Smooth muscle cell of the brain vasculature (primary cell): Measurements from ENCODE around the gene SRGAP2B.
"Not testable (repeated sequence)": the region's sequence is repeated elsewhere in the genome, so short reads cannot be mapped to it uniquely, and the experiment has no call there.

Experiments used
- DNase-seq: peaks from one replicate; pipeline ENCODE4 v3.0.0-alpha.2; 2012; ENCODE audit warnings: low read depth, low spot score

SRGAP2B gene

GRCh38 chr1:145095284-145096057, at the start of gene SRGAP2B, which contains the start of gene FAM72D:
TSS of gene SRGAP2B (minus strand) at chr1:145095328. CDS start at chr1:145092901, 2,427 bp downstream.
TSS of gene FAM72D (plus strand) at chr1:145095974. CDS start at chr1:145096848, 874 bp downstream.
- DNase-seq = not testable (repeated sequence)

GRCh38 chr1:145144264-145144913, 49.3 kb upstream of the SRGAP2B start:
- not testable (repeated sequence) for DNase-seq

- DNase-seq = not testable (repeated sequence)
These were observed 45.4 kb upstream of the SRGAP2B start for GRCh38 chr1:145140549-145140948.

GRCh38 chr1:145134476-145134875, 39.3 kb upstream of the SRGAP2B start:
- DNase-seq = not testable (repeated sequence)

GRCh38 chr1:145128697-145129469, 33.8 kb upstream of the SRGAP2B start:
- not testable (repeated sequence) for DNase-seq

- not testable (repeated sequence) for DNase-seq
These were observed 32.0 kb upstream of the SRGAP2B start for GRCh38 chr1:145127144-145127543.

- not testable (repeated sequence) for DNase-seq
These were observed 30.0 kb upstream of the SRGAP2B start for GRCh38 chr1:145125112-145125511.

- not testable (repeated sequence) for DNase-seq
These were observed 29.0 kb upstream of the SRGAP2B start for GRCh38 chr1:145123992-145124641.

GRCh38 chr1:145123062-145123395, 27.9 kb upstream of the SRGAP2B start:
- DNase-seq = not testable (repeated sequence)

GRCh38 chr1:145122344-145123061, 27.4 kb upstream of the SRGAP2B start:
- DNase-seq = not testable (repeated sequence)

GRCh38 chr1:145119842-145120241, 24.7 kb upstream of the SRGAP2B start:
- not testable (repeated sequence) for DNase-seq

- DNase-seq = not testable (repeated sequence)
These were observed 20.7 kb upstream of the SRGAP2B start for GRCh38 chr1:145115587-145116493.

GRCh38 chr1:145114560-145115057, 19.5 kb upstream of the SRGAP2B start:
- DNase-seq = not testable (repeated sequence)

GRCh38 chr1:145112703-145113102, 17.6 kb upstream of the SRGAP2B start:
- DNase-seq = not testable (repeated sequence)

- not testable (repeated sequence) for DNase-seq
These were observed 16.5 kb upstream of the SRGAP2B start for GRCh38 chr1:145111674-145112073.

GRCh38 chr1:145103294-145103693, 8.2 kb upstream of the SRGAP2B start:
- DNase-seq = not testable (repeated sequence)

- not testable (repeated sequence) for DNase-seq
These were observed 6.6 kb upstream of the SRGAP2B start for GRCh38 chr1:145101725-145102124.

- not testable (repeated sequence) for DNase-seq
These were observed 395 bp downstream of the SRGAP2B start for GRCh38 chr1:145094655-145095211.

- not testable (repeated sequence) for DNase-seq
These were observed 1.5 kb downstream of the SRGAP2B start for GRCh38 chr1:145093517-145094149.
